DND-41 (cell line): ENCODE measurements around the gene ARHGEF7.

Source experiments
- ATAC-seq: fragments of 200-7000 bp; cut with Tn5 transposase; 3 replicates; pipeline ENCODE4 v1.9.1; 2021; ENCODE audit warnings: low read depth; ENCODE audit not compliant: insufficient read depth
- DNase-seq: peaks from one replicate; pipeline ENCODE4 v3.0.0-alpha.2; 2020
- H2AFZ ChIP-seq: 2 replicates; pipeline ENCODE4 v1.6.0; 2012; ENCODE audit warnings: low read depth, low read length
- H3K27ac ChIP-seq: 2 replicates; pipeline ENCODE4 v1.5.1; 2012; ENCODE audit warnings: low read length, inconsistent platforms
- H3K27me3 ChIP-seq: fragments of 200-600 bp; sonication (generic); 2 replicates; pipeline ENCODE4 v1.6.0; 2012; ENCODE audit warnings: low read length, mild to moderate bottlenecking, inconsistent platforms; ENCODE audit not compliant: insufficient read depth, poor library complexity
- H3K36me3 ChIP-seq: 2 replicates; pipeline ENCODE4 v1.5.1; 2012; ENCODE audit warnings: low read length, inconsistent platforms; ENCODE audit not compliant: insufficient read depth
- H3K4me1 ChIP-seq: 2 replicates; pipeline ENCODE4 v1.5.1; 2012; ENCODE audit warnings: mild to moderate bottlenecking, low read length; ENCODE audit not compliant: insufficient read depth
- H3K4me2 ChIP-seq: 2 replicates; pipeline ENCODE4 v1.6.0; 2012; ENCODE audit warnings: mild to moderate bottlenecking, moderate library complexity, low read length, inconsistent platforms; ENCODE audit not compliant: insufficient read depth
- H3K4me3 ChIP-seq, 2 experiments: fragments of 200-600 bp in 1 of 2; shearing (Covaris generic) in 1 of 2; 2 replicates each; pipeline ENCODE4 v1.5.1; 2012 to 2016; ENCODE audit warnings: inconsistent platforms in 2 of 2, low read length in 2 of 2, mild to moderate bottlenecking in 2 of 2, low read depth in 1 of 2, moderate library complexity in 1 of 2
- H3K79me2 ChIP-seq: 2 replicates; pipeline ENCODE4 v1.6.0; 2012; ENCODE audit warnings: low read length, inconsistent platforms; ENCODE audit not compliant: insufficient read depth
- H3K9ac ChIP-seq: 2 replicates; pipeline ENCODE4 v1.6.0; 2012; ENCODE audit warnings: low read depth, mild to moderate bottlenecking, inconsistent platforms, low read length, moderate library complexity
- H3K9me3 ChIP-seq: 2 replicates; pipeline ENCODE4 v1.5.1; 2012; ENCODE audit warnings: low read length, moderate library complexity, mild to moderate bottlenecking, inconsistent platforms; ENCODE audit not compliant: insufficient read depth, severe bottlenecking
- H4K20me1 ChIP-seq: 2 replicates; pipeline ENCODE4 v1.6.0; 2012; ENCODE audit warnings: low read length; ENCODE audit not compliant: insufficient read depth
- EZH2 ChIP-seq: IDR thresholded peaks from 3 replicates; pipeline ENCODE4 v1.6.1; 2012; ENCODE audit warnings: borderline replicate concordance, low read depth, mild to moderate bottlenecking, moderate library complexity, low read length, inconsistent platforms; ENCODE audit not compliant: severe bottlenecking
- TF ChIP-seq, protein P1 (sequence below): IDR thresholded peaks from 2 replicates; pipeline ENCODE4 v1.5.1; 2012; ENCODE audit warnings: borderline replicate concordance, low read length, moderate library complexity, mild to moderate bottlenecking; ENCODE audit not compliant: poor library complexity, severe bottlenecking; ENCODE audit errors: extremely low read depth

ARHGEF7 gene

DNA sequence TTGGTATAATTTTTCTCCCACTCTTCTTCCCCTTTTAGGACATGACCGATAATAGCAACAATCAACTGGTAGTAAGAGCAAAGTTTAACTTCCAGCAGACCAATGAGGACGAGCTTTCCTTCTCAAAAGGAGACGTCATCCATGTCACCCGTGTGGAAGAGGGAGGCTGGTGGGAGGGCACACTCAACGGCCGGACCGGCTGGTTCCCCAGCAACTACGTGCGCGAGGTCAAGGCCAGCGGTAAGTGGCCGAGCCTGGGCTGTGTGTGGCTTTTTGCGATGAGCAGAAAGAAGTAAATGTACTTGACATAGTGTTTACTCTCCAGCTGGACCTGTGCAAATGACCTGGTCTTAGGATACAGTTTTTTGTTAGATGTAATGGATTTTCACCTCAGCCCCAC lies 102.5 kb downstream of the ARHGEF7 start:
- no peak for ATAC-seq
- TF ChIP-seq, protein P1, sequence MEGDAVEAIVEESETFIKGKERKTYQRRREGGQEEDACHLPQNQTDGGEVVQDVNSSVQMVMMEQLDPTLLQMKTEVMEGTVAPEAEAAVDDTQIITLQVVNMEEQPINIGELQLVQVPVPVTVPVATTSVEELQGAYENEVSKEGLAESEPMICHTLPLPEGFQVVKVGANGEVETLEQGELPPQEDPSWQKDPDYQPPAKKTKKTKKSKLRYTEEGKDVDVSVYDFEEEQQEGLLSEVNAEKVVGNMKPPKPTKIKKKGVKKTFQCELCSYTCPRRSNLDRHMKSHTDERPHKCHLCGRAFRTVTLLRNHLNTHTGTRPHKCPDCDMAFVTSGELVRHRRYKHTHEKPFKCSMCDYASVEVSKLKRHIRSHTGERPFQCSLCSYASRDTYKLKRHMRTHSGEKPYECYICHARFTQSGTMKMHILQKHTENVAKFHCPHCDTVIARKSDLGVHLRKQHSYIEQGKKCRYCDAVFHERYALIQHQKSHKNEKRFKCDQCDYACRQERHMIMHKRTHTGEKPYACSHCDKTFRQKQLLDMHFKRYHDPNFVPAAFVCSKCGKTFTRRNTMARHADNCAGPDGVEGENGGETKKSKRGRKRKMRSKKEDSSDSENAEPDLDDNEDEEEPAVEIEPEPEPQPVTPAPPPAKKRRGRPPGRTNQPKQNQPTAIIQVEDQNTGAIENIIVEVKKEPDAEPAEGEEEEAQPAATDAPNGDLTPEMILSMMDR = no peak
- no peak for TF ChIP-seq EZH2
- Histone ChIP-seq H3K79me2 (peaks cover 92% of the 10 kb centered on the region), H3K4me2 (no peak overlapping the region), H3K27ac (no peak overlapping the region), H3K4me1 (peaks cover 32% of the 10 kb centered on the region), H3K9ac (no peak overlapping the region), H2AFZ (no peak overlapping the region), H3K4me3 (no peak overlapping the region), H4K20me1 (peaks cover 87% of the 10 kb centered on the region), H3K9me3 (no peaks in the 10 kb centered on the region), H3K36me3 (peaks cover 79% of the 10 kb centered on the region), H3K27me3 (no peaks in the 10 kb centered on the region)
- DNase-seq = no peak

DNA sequence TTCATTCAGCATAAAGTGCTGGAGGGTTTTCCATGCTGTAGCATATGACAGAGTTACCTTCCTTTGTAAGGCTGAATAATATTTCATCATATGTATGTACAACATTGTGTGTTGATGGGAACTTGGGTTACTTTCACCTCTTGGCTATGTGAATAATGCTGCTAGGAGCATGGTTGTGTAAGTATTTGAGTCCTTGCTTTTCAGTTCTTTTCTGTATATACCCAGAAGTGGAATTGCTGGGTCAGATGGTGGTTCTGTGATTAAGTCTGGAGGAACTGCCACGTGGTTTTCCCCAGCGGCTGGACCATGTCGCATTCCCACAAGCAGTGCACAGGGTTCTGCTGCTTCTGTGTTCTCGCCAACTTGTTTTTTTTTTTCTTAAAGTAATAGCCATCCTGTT lies 104.2 kb downstream of the ARHGEF7 start:
- no peak for DNase-seq
- H3K4me1 ChIP-seq = peaks cover 30% of the 10 kb centered on the region
- H3K4me3 ChIP-seq = no peak overlapping the region
- no peak for ATAC-seq
- peaks cover 91% of the 10 kb centered on the region for H3K79me2 ChIP-seq
- H2AFZ ChIP-seq = no peak overlapping the region
- TF ChIP-seq, protein P1 = no peak
- no peak for TF ChIP-seq EZH2
- H4K20me1 ChIP-seq = peaks cover 80% of the 10 kb centered on the region
- H3K36me3 ChIP-seq = peaks cover 73% of the 10 kb centered on the region
- no peak overlapping the region for H3K9ac ChIP-seq
- H3K27ac ChIP-seq = peak overlapping the region; percentile 45
- H3K9me3 ChIP-seq = no peaks in the 10 kb centered on the region
- H3K4me2 ChIP-seq = no peak overlapping the region
- H3K27me3 ChIP-seq = no peaks in the 10 kb centered on the region

DNA sequence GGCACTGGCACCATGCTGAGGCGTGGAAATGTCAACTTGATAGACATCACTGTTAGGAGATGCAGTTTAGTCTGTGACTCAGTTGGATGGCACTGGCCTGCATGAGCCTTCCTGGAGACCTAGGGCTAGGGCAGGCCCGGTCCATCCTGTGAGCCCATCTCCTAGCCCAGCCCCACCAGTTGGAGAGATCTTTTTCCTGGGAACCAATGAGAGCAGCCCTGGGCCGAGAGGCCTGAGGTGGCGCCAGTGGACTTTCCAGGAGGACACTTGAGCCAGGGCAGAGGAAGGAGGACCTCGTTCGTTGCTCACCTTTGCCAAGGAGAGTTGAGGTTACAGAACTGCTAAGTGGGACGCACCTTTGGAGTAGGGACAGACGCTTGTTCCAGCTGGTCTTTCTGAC lies 104.8 kb downstream of the ARHGEF7 start:
- ATAC-seq (no peak), DNase-seq (no peak)
- no peaks in the 10 kb centered on the region for H3K27me3 ChIP-seq
- no peak overlapping the region for H3K4me3 ChIP-seq
- H3K9ac ChIP-seq = no peak overlapping the region
- peaks cover 77% of the 10 kb centered on the region for H3K36me3 ChIP-seq
- peaks cover 26% of the 10 kb centered on the region for H3K4me1 ChIP-seq
- no peaks in the 10 kb centered on the region for H3K9me3 ChIP-seq
- H3K4me2 ChIP-seq = no peak overlapping the region
- TF ChIP-seq, protein P1 = no peak
- no peak for TF ChIP-seq EZH2
- peaks cover 82% of the 10 kb centered on the region for H4K20me1 ChIP-seq
- H3K79me2 ChIP-seq = peaks cover 91% of the 10 kb centered on the region
- no peak overlapping the region for H2AFZ ChIP-seq
- no peak overlapping the region for H3K27ac ChIP-seq

DNA sequence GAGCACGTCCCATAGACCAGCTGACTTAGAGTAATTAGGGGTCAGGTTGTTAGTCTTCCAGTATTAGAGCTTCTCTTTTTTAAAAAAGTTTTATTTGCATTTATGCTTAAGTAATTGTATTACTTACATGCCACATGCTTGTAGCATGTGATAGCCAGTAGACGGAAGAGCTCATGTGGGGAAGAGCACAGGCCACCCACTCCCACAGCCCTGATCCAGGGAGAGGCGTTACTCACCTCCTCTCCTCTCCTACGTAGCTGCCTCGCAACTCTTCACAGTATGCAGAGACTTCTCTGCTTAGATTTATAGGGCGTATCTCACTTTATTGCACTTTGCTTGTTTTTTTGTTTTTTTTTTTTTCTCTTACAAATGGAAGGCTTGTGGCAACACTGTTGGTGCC lies 110.1 kb downstream of the ARHGEF7 start:
- no peak for ATAC-seq
- 0 out of 2 replicates have a peak, but pooled peaks cover 7% of the 10 kb centered on the region for H3K4me1 ChIP-seq
- peaks cover 81% of the 10 kb centered on the region for H4K20me1 ChIP-seq

More for the DNA sequence above, 110.1 kb downstream of the ARHGEF7 start:
- no peak overlapping the region for H3K4me2 ChIP-seq
- no peak overlapping the region for H3K4me3 ChIP-seq
- no peak for TF ChIP-seq EZH2
- no peaks in the 10 kb centered on the region for H3K27me3 ChIP-seq
- no peak overlapping the region for H2AFZ ChIP-seq
- 0 out of 2 replicates have a peak overlapping the region, but pooled peaks have one; percentile 3 for H3K27ac ChIP-seq
- no peak overlapping the region for H3K9ac ChIP-seq
- H3K36me3 ChIP-seq = peaks cover 80% of the 10 kb centered on the region
- peaks cover 91% of the 10 kb centered on the region for H3K79me2 ChIP-seq
- H3K9me3 ChIP-seq = no peaks in the 10 kb centered on the region
- DNase-seq = no peak
